ES-I3 (cell line): Measurements from ENCODE around the gene SHISA3.
A peak's percentile ranks its signal among the peaks of the same experiment; 100 is the strongest.
"Not testable (repeated sequence)": the region's sequence is repeated elsewhere in the genome, so short reads cannot be mapped to it uniquely, and the experiment has no call there.

Source experiments
- H3K36me3 ChIP-seq: 2 replicates; pipeline ENCODE4 v1.6.1; 2013; ENCODE audit warnings: mild to moderate bottlenecking, low read length, control low read depth, moderate library complexity; ENCODE audit not compliant: insufficient read depth
- H3K4me1 ChIP-seq: 2 replicates; pipeline ENCODE4 v1.6.1; 2013; ENCODE audit warnings: mild to moderate bottlenecking, control low read depth, low read length; ENCODE audit not compliant: insufficient read depth
- H3K9ac ChIP-seq: 2 replicates; pipeline ENCODE4 v1.6.1; 2013; ENCODE audit warnings: low read depth, mild to moderate bottlenecking, low read length, moderate library complexity
- H3K9me3 ChIP-seq: 2 replicates; pipeline ENCODE4 v1.6.1; 2013; ENCODE audit warnings: mild to moderate bottlenecking, low read length, moderate library complexity; ENCODE audit not compliant: control insufficient read depth, insufficient read depth

Gene SHISA3

DNA sequence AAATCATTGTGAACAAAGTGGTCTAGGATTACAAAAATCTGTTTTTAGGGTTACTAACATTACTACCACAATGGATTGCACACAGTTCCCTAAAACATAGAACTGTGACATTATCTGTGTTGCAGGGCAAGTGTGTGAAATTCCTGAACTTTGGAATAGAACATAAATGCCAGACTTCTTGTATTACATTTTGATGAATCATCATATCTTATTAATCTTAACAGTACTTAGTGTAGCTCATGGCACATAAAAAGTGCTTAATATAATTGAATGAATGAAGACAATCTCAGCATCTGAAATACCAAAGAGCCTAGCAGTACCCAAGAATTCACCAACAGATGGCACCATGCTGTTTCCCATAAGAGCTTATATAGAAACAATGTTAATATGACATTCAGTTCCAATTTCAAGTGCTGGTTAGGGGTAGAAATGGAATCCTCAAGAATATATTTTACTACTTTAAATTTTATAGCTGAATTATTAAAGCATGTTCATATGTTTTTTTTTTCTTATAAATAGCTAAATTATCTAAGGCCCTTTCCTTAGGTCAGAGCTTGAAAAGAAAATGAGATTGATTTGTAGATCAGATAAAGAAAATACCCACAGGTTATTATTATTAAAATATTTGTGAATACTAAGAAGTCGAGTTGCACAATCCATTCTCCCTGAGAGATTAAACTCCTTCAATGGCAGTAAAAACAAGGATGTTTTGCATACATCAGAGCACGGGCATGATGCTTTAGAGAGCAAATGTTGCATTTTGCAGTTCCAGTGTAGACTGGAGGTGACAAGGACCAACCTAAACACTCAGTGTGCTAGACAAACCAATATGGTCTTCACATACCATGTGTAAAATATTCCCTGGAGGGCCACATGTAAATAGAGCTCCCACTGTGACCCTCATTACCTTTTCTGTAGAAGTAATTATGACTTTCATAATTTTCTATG lies 25.7 kb upstream of the SHISA3 start:
- H3K9me3 ChIP-seq = no peaks in the 10 kb centered on the region; the same call in 1 of the 2 replicates
- H3K4me1 ChIP-seq = no peaks in the 10 kb centered on the region
- H3K9ac ChIP-seq = no peak overlapping the region
- H3K36me3 ChIP-seq = no peaks in the 10 kb centered on the region

DNA sequence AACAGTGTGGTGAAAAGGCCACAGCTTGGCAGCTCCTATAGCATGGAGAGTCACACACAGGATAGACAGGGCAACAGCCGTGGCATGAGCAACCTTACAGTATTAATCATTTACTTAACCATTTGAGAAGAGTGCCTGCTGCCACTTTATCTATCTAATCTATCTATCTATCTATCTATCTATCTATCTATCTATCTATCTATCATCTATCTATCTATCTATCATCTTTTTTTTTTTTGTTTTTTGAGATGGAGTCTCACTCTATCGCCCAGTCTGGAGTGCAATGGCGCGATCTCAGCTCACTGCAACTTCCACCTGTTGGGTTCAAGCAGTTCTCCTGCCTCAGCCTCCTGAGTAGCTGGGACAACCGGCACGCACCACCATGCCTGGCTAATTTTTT lies 25.0 kb upstream of the SHISA3 start:
- H3K9ac ChIP-seq, H3K4me1 ChIP-seq, H3K36me3 ChIP-seq, H3K9me3 ChIP-seq: not testable (repeated sequence)

GRCh38 chr4:42377497-42377896 lies 19.8 kb upstream of the SHISA3 start:
- Histone ChIP-seq H3K4me1 (no peaks in the 10 kb centered on the region), H3K9me3 (no peaks in the 10 kb centered on the region; the same call in 1 of the 2 replicates), H3K9ac (no peak overlapping the region), H3K36me3 (no peaks in the 10 kb centered on the region)

DNA sequence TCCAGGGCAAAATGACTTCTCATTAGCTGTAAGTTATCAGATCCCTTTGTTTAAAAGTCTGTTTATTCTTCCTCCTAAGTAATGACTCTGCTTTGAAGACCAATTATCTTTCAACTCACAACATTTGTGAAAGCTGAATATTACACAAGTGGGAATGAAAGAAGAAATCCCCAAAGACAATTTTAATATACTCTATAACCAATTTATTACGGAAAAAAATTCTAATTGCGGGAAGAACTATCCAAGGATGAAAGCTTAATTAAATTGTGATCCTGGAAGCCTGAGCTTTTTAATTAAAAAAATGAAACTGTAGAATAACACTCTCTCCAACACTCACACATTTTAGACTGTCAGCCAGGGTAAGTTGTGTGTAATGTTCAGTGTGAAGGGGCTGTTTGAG lies 15.6 kb upstream of the SHISA3 start:
- Histone ChIP-seq H3K9me3 (no peaks in the 10 kb centered on the region), H3K4me1 (no peaks in the 10 kb centered on the region), H3K36me3 (no peaks in the 10 kb centered on the region), H3K9ac (no peak overlapping the region)

DNA sequence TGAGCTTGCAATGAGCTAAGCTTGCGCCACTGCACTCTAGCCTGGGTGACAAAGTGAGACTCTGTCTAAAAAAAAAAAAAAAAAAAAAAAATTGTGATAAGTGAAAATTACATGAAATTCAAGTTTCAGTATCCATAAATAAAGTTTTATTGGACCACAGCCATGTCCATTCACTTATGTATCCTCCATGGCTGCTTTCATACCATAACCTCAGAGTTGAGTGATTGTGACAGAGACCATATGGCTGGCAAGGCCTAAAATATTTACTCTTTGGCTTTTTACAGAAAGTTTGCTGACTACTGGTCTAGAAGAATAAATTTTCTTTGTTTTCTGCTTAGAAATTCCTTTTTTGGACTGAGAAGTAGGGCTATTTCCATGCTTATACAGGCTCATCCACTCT lies 11.8 kb upstream of the SHISA3 start:
- Histone ChIP-seq H3K36me3 (no peaks in the 10 kb centered on the region), H3K4me1 (no peaks in the 10 kb centered on the region), H3K9ac (no peak overlapping the region), H3K9me3 (no peaks in the 10 kb centered on the region)

GRCh38 chr4:42390622-42391354 lies 6.5 kb upstream of the SHISA3 start:
- no peaks in the 10 kb centered on the region for H3K4me1 ChIP-seq
- H3K9ac ChIP-seq = no peak overlapping the region
- H3K36me3 ChIP-seq = no peaks in the 10 kb centered on the region
- H3K9me3 ChIP-seq = no peaks in the 10 kb centered on the region

GRCh38 chr4:42391355-42391664 lies 6.0 kb upstream of the SHISA3 start:
- H3K9me3 ChIP-seq = no peaks in the 10 kb centered on the region
- peaks cover 1% of the 10 kb centered on the region; the same call in 1 of the 2 replicates for H3K4me1 ChIP-seq
- H3K9ac ChIP-seq = no peak overlapping the region
- no peaks in the 10 kb centered on the region for H3K36me3 ChIP-seq

DNA sequence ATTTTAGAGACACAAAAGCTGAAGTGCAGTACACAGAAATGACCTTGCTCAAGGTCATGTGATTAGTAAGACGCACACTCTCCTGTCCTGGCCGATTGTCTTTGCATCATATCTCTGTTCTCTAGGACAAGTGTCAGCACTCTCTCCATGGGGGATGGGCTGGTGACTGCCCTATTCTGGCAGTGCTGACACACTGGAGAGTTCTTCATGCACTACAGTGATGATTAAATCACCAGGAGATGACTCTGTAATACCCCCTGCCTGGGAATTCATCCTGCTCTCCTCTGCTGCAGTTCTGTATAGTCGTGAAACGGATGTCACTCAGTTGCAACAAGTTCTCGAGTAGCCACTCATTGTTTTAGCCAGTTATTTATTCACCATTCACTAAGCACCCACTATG lies 5.3 kb upstream of the SHISA3 start:
- Histone ChIP-seq H3K4me1 (peaks cover 7% of the 10 kb centered on the region; the same call in 1 of the 2 replicates), H3K9ac (no peak overlapping the region), H3K36me3 (no peaks in the 10 kb centered on the region), H3K9me3 (no peaks in the 10 kb centered on the region)

- Histone ChIP-seq H3K4me1 (peaks cover 7% of the 10 kb centered on the region; the same call in 1 of the 2 replicates), H3K9me3 (no peaks in the 10 kb centered on the region)
Measured at GRCh38 chr4:42392436-42392835, 4.9 kb upstream of the SHISA3 start.

DNA sequence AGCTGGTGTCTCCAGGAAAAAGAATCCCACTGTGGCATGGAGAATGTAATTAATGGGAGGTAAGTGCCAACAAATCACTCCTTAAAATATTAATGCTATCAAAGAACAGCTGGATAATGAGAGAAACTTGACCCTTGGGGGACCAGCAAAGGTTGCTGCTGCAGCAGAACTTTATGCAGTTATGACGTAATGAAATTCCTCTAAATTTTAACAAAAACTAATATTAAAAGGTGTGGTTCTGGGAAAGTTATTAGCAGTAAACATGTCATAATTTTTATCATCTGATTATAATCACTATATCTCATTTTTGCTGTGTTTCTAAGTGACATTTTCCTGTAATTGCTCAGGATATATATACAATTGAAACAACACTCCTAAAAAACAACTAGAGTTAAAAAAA lies 1.7 kb upstream of the SHISA3 start:
- peaks cover 16% of the 10 kb centered on the region for H3K4me1 ChIP-seq
- H3K9ac ChIP-seq = no peak overlapping the region
- no peaks in the 10 kb centered on the region for H3K9me3 ChIP-seq

More at GRCh38 chr4:42392436-42392835, 4.9 kb upstream of the SHISA3 start:
- Histone ChIP-seq H3K9ac (no peak overlapping the region), H3K36me3 (no peaks in the 10 kb centered on the region)

DNA sequence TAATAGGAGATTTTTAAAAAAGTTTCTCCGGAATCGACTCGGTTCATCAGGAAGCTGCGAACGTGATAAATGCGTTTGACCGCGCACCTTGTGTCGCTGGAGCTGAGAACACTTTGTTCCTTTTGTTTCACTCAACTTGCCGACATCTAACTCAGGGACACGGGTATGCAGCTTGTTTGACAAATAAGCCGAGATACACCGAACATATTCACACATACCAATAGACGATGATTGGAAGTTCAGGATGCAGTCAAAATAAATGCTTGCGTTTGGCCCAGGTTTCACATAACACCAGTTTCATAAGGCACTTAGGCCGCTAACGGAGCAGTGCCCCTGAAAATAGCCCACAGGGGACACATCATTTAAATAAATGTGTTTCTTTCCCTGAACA lies 932 bp upstream of the SHISA3 start:
- peaks cover 19% of the 10 kb centered on the region for H3K4me1 ChIP-seq
- no peaks in the 10 kb centered on the region for H3K36me3 ChIP-seq
- peak overlapping the region; percentile 57; the same call in 1 of the 2 replicates for H3K9ac ChIP-seq
- H3K9me3 ChIP-seq = no peaks in the 10 kb centered on the region

More for the DNA sequence above, 1.7 kb upstream of the SHISA3 start:
- no peaks in the 10 kb centered on the region for H3K36me3 ChIP-seq

- Histone ChIP-seq H3K4me1 (peaks cover 19% of the 10 kb centered on the region), H3K9ac (peak overlapping the region; percentile 70), H3K9me3 (no peaks in the 10 kb centered on the region), H3K36me3 (no peaks in the 10 kb centered on the region)
Measured at GRCh38 chr4:42397635-42398170, 415 bp downstream of the SHISA3 start.

GRCh38 chr4:42398171-42398870 lies 1.0 kb downstream of the SHISA3 start:
- Histone ChIP-seq H3K36me3 (no peaks in the 10 kb centered on the region), H3K9me3 (no peaks in the 10 kb centered on the region), H3K4me1 (peaks cover 19% of the 10 kb centered on the region), H3K9ac (peak overlapping the region; percentile 70)

DNA sequence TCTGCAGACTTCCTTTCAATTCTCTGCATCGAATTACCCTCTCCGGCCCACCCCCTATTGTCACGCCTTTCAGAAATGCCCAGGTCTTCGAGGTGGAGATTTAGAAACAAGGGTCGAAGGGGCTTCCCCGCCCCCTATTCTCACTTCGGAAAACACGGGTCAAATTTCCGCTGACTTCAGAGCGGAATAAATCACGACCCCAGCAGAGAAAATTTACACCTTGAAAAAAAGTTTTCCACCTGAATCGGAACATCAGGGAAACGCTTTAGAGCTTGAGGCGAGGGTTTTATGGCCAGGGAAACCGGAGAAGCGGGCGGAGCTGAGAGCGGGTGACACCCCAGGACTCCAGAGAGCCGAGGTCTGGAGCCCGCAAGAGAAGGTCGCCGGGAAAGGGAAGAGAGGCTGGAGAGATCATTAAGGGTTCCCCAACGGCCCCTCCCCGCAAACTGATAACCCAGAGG lies 1.6 kb downstream of the SHISA3 start:
- Histone ChIP-seq H3K9me3 (no peaks in the 10 kb centered on the region), H3K4me1 (peaks cover 19% of the 10 kb centered on the region), H3K9ac (peak overlapping the region; percentile 70; the same call in 1 of the 2 replicates), H3K36me3 (no peaks in the 10 kb centered on the region)
